ENCODE measurements around the gene KDM5C. TPM values are rescaled to one million over a fixed set of nuclear protein-coding genes. Genes with fewer than 3 reads are reported as not detected.

KDM5C gene

Small RNA genes lying within 50 kb of the gene (small RNA-seq; reads per million reads assigned to genes)
- not detected for gene AL139396.1
- not detected for gene MIR6894
- gene MIR6895 = not detected

Data from skeletal muscle satellite cell (primary cell).